Right lobe of liver (tissue), 6 donors: ENCODE measurements around the gene ZBTB7B. TPM values are rescaled to one million over a fixed set of nuclear protein-coding genes. Genes with fewer than 3 reads are reported as not detected.
A peak's percentile ranks its signal among the peaks of the same experiment; 100 is the strongest.

Experiments used
- ATAC-seq, 4 donors: fragments of 200-7000 bp; cut with Tn5 transposase; one replicate each; pipeline ENCODE4 v1.9.1; 2020; ENCODE audit warnings: mild to moderate bottlenecking in 4 of 4, moderate library complexity in 4 of 4
- DNase-seq, 3 donors: peaks; one replicate each; pipeline ENCODE4 v3.0.0-alpha.2; 2020
- H3K27ac ChIP-seq, 3 donors: fragments of 200-600 bp; one replicate each; pipeline ENCODE4 v1.8.0; 2022
- H3K27me3 ChIP-seq, 2 donors: fragments of 200-600 bp; one replicate each; pipeline ENCODE4 v1.8.0; 2022
- H3K36me3 ChIP-seq, 4 donors: fragments of 200-600 bp; sonication (generic) in 1 of 4; one replicate each; pipeline versions ENCODE4 v1.5.1 to v1.8.0; 2017 to 2022; ENCODE audit warnings: control low read depth in 1 of 4
- H3K4me1 ChIP-seq, 4 donors: fragments of 200-600 bp; sonication (generic) in 1 of 4; one replicate each; pipeline versions ENCODE4 v1.5.1 to v1.8.0; 2017 to 2022; ENCODE audit warnings: control low read depth in 1 of 4
- H3K4me3 ChIP-seq, 3 donors: fragments of 200-600 bp; one replicate each; pipeline ENCODE4 v1.8.0; 2022
- H3K9me3 ChIP-seq, 4 donors: fragments of 200-600 bp; sonication (generic) in 1 of 4; one replicate each; pipeline versions ENCODE4 v1.5.1 to v1.8.0; 2017 to 2022; ENCODE audit warnings: control low read depth in 1 of 4
- POLR2A ChIP-seq: fragments of 450-650 bp; IDR thresholded peaks from one replicate; pipeline ENCODE4 v1.6.1; 2017; ENCODE audit warnings: antibody characterized with exemption, mild to moderate bottlenecking
- WGBS: methylation state at CpG from one replicate; pipeline ENCODE4 v1.1.6; 2018; ENCODE audit warnings: low coverage, low lambda C conversion rate; ENCODE audit not compliant: insufficient coverage; ENCODE audit errors: missing lambda C conversion rate; 5-methylcytosine and 5-hydroxymethylcytosine counted together
- intact Hi-C, 2 donors: fragments of 100-400 bp; cut with DNase I; formaldehyde crosslinking; loops; one replicate each; pipeline versions ENCODE4 v1.11.2 to v1.14.1; 2022
- total RNA-seq, 6 experiments: library from RNA; depleted of rRNA in 2 of 6; stranded (reverse); fragments of >200 nt in 2 of 6; fragmentation: NEBNext Ultra II Directional in 3 of 6; extraction: Animal tissue kit (Norgen Biotek cat#: 25700) in 3 of 6; gene quantifications; one replicate each; pipeline versions ENCODE4 v1.1.0 to v1.2.4, GENCODE V29; 2016 to 2023
- TF ChIP-seq, protein P1 (sequence below), 4 donors: fragments of 200-600 bp in 3 of 4; fragments of 450-650 bp in 1 of 4; IDR thresholded peaks; one replicate each; pipeline versions ENCODE4 v1.5.1 to v1.8.0; 2016 to 2022; ENCODE audit warnings: antibody characterized with exemption in 4 of 4, mild to moderate bottlenecking in 2 of 4
- donor health status: DM: no; HTN: yes; CAD: no.
- donor health status: DM: no; HTN: no; CAD: no.
- donor health status: DM: no; HTN: no; CAD: no.
- donor health status: DM: no; HTN: yes; CAD: no.
- donor health status: DM: no; HTN: yes; CAD: no.

Gene ZBTB7B
- total RNA-seq, 6 experiments from 2014 or later = 35.0 to 83.8 (median 38.8) TPM

DNA sequence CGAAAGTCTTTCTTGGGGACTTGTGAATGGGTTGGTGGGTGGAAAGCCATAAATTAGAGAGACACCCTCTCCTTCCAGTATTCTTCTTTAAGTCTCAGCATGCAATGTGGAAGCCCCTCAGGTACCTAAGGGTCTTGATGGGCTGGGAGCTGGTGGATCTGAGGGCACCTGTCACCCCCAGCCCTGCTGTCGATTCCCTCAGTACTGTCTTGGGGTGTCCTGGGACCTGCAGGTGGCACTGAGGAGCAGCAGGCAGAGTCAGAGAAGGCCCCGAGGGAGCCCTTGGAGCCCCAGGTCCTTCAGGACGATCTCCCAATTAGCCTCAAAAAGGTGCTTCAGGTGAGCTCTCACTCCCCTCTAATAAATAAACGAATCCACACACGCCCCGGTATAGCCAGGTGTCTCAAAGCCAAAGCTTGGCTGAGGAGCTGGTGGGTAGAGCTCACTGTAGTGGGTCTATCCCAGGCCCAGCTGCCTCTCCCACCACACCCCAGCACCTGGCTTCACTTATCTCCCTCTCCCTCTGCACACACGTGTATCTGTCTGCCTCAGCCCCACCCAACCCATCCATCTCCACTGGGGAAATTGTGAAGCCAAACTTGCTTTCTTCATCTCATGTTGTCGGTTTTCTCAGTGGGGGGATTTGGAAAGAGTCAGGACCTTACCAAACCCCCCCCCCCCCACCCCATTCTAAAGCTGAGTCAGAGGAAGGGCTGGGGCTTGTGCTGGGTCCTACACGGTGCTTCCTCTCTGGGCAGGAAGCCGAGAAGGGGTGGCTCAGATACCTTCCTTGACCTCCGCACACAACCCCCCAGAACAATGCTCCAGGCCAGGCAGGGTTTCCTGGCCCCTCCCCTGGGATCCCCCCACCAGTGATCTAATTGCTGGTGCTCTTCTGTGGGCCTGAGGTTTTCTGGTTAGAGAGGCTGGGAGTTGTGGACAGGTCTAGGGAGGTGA, 50.1 kb downstream of the ZBTB7B start:
- WGBS = 42% methylated on average over 6 of the region's 12 CpGs

DNA sequence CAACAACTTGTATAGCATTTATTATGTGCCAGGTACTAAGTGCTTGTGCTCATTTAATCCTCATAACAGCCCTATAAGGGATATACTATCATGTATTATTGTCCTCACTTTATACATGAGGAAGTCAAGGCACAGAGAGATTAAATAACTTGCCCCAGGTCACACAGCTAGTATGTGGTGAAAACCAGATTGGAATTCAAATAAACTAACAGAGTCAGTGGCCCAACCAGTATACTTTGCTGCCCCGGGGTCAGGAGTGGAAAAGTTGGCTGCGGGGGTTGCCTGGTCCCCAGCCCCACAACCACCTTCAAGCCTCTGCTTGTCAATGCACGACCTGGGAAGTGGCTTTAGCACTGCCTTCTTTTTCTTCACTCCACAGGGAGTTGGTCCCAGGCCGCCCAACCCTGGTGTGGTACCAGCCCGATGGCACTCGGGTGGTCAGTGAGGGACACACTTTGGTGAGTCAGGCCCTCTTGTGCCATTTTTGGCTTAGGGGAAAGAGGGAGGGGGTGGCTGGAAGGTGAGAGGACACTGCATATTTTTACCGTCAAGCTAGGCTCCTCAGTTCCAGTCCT, 51.0 kb downstream of the ZBTB7B start:
- Histone ChIP-seq H3K27ac (no peak overlapping the region), H3K4me1 (peaks cover 0 to 16% (median 6%) of the 10 kb centered on the region in 4 donors)
- ATAC-seq = no peak

More for the DNA sequence above, 50.1 kb downstream of the ZBTB7B start:
- peak overlapping the region; percentile 69 to 74 (median 70) for H3K4me3 ChIP-seq
- intact Hi-C loops = loop anchor here (10.0 kb wide), 2 partner anchors 68 to 98 kb away; partner anchors contain the start of genes FLAD1 (in 1 of the 2) and PBXIP1 (in 1 of the 2)
- TF ChIP-seq, protein P1, sequence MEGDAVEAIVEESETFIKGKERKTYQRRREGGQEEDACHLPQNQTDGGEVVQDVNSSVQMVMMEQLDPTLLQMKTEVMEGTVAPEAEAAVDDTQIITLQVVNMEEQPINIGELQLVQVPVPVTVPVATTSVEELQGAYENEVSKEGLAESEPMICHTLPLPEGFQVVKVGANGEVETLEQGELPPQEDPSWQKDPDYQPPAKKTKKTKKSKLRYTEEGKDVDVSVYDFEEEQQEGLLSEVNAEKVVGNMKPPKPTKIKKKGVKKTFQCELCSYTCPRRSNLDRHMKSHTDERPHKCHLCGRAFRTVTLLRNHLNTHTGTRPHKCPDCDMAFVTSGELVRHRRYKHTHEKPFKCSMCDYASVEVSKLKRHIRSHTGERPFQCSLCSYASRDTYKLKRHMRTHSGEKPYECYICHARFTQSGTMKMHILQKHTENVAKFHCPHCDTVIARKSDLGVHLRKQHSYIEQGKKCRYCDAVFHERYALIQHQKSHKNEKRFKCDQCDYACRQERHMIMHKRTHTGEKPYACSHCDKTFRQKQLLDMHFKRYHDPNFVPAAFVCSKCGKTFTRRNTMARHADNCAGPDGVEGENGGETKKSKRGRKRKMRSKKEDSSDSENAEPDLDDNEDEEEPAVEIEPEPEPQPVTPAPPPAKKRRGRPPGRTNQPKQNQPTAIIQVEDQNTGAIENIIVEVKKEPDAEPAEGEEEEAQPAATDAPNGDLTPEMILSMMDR (IDR thresholded peaks at IDR 0.05) = peak in 1 of 4 donors; percentile 18
- TF ChIP-seq POLR2A = no peak
- H3K36me3 ChIP-seq = peaks cover 0 to 7% (median 2%) of the 10 kb centered on the region in 4 donors
- H3K27me3 ChIP-seq = no peaks in the 10 kb centered on the region
- no peak for ATAC-seq
- no peak for DNase-seq
- H3K9me3 ChIP-seq = no peaks in the 10 kb centered on the region
- H3K4me1 ChIP-seq = peaks cover 0 to 22% (median 10%) of the 10 kb centered on the region in 4 donors
- H3K27ac ChIP-seq = no peak overlapping the region

DNA sequence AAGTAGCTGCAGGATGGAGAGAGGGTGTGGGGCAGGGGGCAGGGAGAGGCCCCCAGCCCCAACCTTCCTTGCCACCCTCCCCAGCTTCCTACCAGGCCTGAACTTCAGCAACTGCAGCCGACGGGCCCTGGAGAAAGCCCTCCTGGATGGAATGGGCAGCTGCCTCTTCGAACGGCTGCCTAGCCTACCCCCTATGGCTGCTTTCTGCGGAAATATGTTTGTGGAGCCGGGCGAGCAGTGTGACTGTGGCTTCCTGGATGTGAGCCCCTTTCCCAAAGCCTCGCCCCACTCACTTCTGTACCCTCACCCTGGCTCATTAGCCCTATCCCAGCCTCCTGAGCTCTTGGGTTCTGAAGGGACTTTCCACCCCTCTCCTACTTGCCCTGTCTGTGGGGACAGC, 54.5 kb downstream of the ZBTB7B start:
- TF ChIP-seq, protein P1 (IDR thresholded peaks at IDR 0.05) = no peak
- TF ChIP-seq POLR2A = no peak
- Histone ChIP-seq H3K27me3 (no peaks in the 10 kb centered on the region), H3K4me1 (peaks cover 0 to 8% (median under 1%) of the 10 kb centered on the region in 4 donors), H3K36me3 (peaks cover 0 to 14% (median 2%) of the 10 kb centered on the region in 4 donors), H3K4me3 (no peak overlapping the region), H3K9me3 (no peaks in the 10 kb centered on the region), H3K27ac (no peak overlapping the region)
- intact Hi-C loops = loop anchor here (10.0 kb wide), 2 partner anchors 72 to 102 kb away; partner anchors contain the start of genes FLAD1 (in 1 of the 2) and PBXIP1 (in 1 of the 2)
- DNase-seq (no peak), ATAC-seq (no peak)
- WGBS = no CpG with 5 or more reads among the region's 8 CpGs

More for the DNA sequence above, 51.0 kb downstream of the ZBTB7B start:
- Histone ChIP-seq H3K4me3 (no peak overlapping the region), H3K9me3 (no peaks in the 10 kb centered on the region), H3K27me3 (no peaks in the 10 kb centered on the region), H3K36me3 (peaks cover 0 to 14% (median 2%) of the 10 kb centered on the region in 4 donors)
- intact Hi-C loops = loop anchor here (10.0 kb wide), 2 partner anchors 69 to 99 kb away; partner anchors contain the start of genes FLAD1 (in 1 of the 2) and PBXIP1 (in 1 of the 2)
- WGBS = 81% methylated on average over 4 of the region's 7 CpGs
- TF ChIP-seq, protein P1 (IDR thresholded peaks at IDR 0.05) = no peak
- no peak for TF ChIP-seq POLR2A
- no peak for DNase-seq

DNA sequence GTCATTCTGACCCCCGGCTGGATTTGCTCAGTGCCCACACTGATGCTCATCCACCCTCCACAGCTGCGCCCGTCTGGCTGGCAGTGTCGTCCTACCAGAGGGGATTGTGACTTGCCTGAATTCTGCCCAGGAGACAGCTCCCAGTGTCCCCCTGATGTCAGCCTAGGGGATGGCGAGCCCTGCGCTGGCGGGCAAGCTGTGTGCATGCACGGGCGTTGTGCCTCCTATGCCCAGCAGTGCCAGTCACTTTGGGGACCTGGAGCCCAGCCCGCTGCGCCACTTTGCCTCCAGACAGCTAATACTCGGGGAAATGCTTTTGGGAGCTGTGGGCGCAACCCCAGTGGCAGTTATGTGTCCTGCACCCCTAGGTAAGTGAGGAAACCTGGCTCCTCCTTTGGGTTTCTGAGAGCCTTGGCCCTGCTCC, 55.2 kb downstream of the ZBTB7B start:
- no peak for TF ChIP-seq POLR2A
- TF ChIP-seq, protein P1 (IDR thresholded peaks at IDR 0.05) = peak in 1 of 4 donors; percentile 8
- no peak for ATAC-seq
- DNase-seq = no peak
- intact Hi-C loops = loop anchor here (10.0 kb wide), 2 partner anchors 73 to 103 kb away; partner anchors contain the start of genes FLAD1 (in 1 of the 2) and PBXIP1 (in 1 of the 2)
- no peak overlapping the region for H3K27ac ChIP-seq
- WGBS = 100% methylated on average over 1 of the region's 13 CpGs
- peaks cover 0 to 14% (median 2%) of the 10 kb centered on the region in 4 donors for H3K36me3 ChIP-seq
- H3K9me3 ChIP-seq = no peaks in the 10 kb centered on the region
- H3K4me1 ChIP-seq = peaks cover 0 to 15% (median 4%) of the 10 kb centered on the region in 4 donors
- H3K4me3 ChIP-seq = no peak overlapping the region
- H3K27me3 ChIP-seq = no peaks in the 10 kb centered on the region
